Psoas muscle (tissue), 8 donors: ENCODE measurements around the gene HS1BP3. TPM values are rescaled to one million over a fixed set of nuclear protein-coding genes. Genes with fewer than 3 reads are reported as not detected.

Experiments
- ATAC-seq, 4 donors: fragments of 200-7000 bp; cut with Tn5 transposase; one replicate each; pipeline ENCODE4 v1.9.1; 2020; ENCODE audit warnings: moderate library complexity in 3 of 4, mild to moderate bottlenecking in 2 of 4
- DNase-seq, 2 donors: peaks; one replicate each; pipeline ENCODE4 v3.0.0-alpha.2; 2020
- H3K27ac ChIP-seq: fragments of 200-600 bp; one replicate; pipeline ENCODE4 v1.8.0; 2022
- H3K27me3 ChIP-seq, 3 donors: fragments of 200-600 bp in 1 of 3; one replicate each; pipeline versions ENCODE4 v1.6.1 to v1.8.0; 2013 to 2022; ENCODE audit warnings: low read length in 2 of 3, mild to moderate bottlenecking in 2 of 3, moderate library complexity in 1 of 3; ENCODE audit not compliant: insufficient read depth in 3 of 3
- H3K36me3 ChIP-seq, 2 donors: fragments of 200-600 bp in 1 of 2; one replicate each; pipeline versions ENCODE4 v1.6.1 to v1.8.0; 2013 to 2022; ENCODE audit warnings: low read depth in 1 of 2, mild to moderate bottlenecking in 1 of 2, moderate library complexity in 1 of 2; ENCODE audit not compliant: insufficient read depth in 1 of 2
- H3K4me1 ChIP-seq: fragments of 200-600 bp; one replicate; pipeline ENCODE4 v1.8.0; 2022
- H3K4me3 ChIP-seq: fragments of 200-600 bp; one replicate; pipeline ENCODE4 v1.8.0; 2022; ENCODE audit warnings: mild to moderate bottlenecking
- H3K9me3 ChIP-seq: fragments of 200-600 bp; one replicate; pipeline ENCODE4 v1.8.0; 2022
- CTCF ChIP-seq: fragments of 200-600 bp; IDR thresholded peaks from one replicate; pipeline ENCODE4 v1.8.0; 2022; ENCODE audit warnings: antibody characterized with exemption
- WGBS, 3 donors: extraction: QIAGEN DNeasy Blood & Tissue Kit; methylation state at CpG; one replicate each; pipeline versions ENCODE4 v1.1.6 to v1.1.7; 2013; 5-methylcytosine and 5-hydroxymethylcytosine counted together
- intact Hi-C, 2 donors: fragments of 100-400 bp; cut with DNase I; formaldehyde crosslinking; loops; one replicate each; pipeline versions ENCODE4 v1.11.0 to v1.14.2; 2022
- polyA plus RNA-seq, 3 donors: library from polyadenylated mRNA; stranded (reverse); fragments of 200-250 nt; gene quantifications; one replicate each; pipeline ENCODE4 v1.2.3, GENCODE V29; 2013
- total RNA-seq, 4 donors: library from RNA; stranded (reverse); fragmentation: NEBNext Ultra II Directional in 2 of 4; extraction: Animal tissue kit (Norgen Biotek cat#: 25700) in 2 of 4; gene quantifications; one replicate each; pipeline versions ENCODE4 v1.2.1 to v1.2.4, GENCODE V29; 2021 to 2023
- donor health status: healthy with polysubstance abuse.
- donor health status: DM: no; HTN: no; CAD: no; lungs with moderate emphysema.
- donor health status: Bipolar disorder and iron deficiency.
- donor health status: healthy.
- donor health status: DM: yes; HTN: yes; CAD: no.
- donor health status: DM: no; HTN: no; CAD: no.
- donor health status: DM: no; HTN: no; CAD: no.
- donor health status: DM: yes; HTN: yes; CAD: no.

The HS1BP3 gene
- total and polyA plus RNA-seq, 7 donors = 9.2 to 20.6 (median 12.1) TPM

GRCh38 chr2:20630967-20631366, 19.9 kb downstream of the HS1BP3 start:
- Histone ChIP-seq H3K9me3 (no peaks in the 10 kb centered on the region), H3K4me1 (peaks cover 29% of the 10 kb centered on the region), H3K27me3 (no peaks in the 10 kb centered on the region), H3K27ac (no peak overlapping the region), H3K4me3 (no peak overlapping the region), H3K36me3 (no peaks in the 10 kb centered on the region)
- WGBS, 3 donors = 96 to 98% (median 97%) methylated on average over 4 of the region's 4 CpGs
- no peak for TF ChIP-seq CTCF
- intact Hi-C loops = no loop called here
- ATAC-seq (no peak), DNase-seq (peak in 1 of 2 donors; percentile 23)

- ATAC-seq (no peak), DNase-seq (peak; percentile 8 to 36)
- H3K9me3 ChIP-seq = no peaks in the 10 kb centered on the region
- H3K27ac ChIP-seq = no peak overlapping the region
- TF ChIP-seq CTCF = no peak
- WGBS, 3 donors = 94 to 95% (median 94%) methylated on average over 12 of the region's 12 CpGs
- no peaks in the 10 kb centered on the region for H3K27me3 ChIP-seq
- H3K4me3 ChIP-seq = no peak overlapping the region
- intact Hi-C loops = no loop called here
- H3K4me1 ChIP-seq = peaks cover 24% of the 10 kb centered on the region
- peaks cover 0 to 3% of the 10 kb centered on the region in 2 donors for H3K36me3 ChIP-seq
Measured at GRCh38 chr2:20629581-20630171, 21.2 kb downstream of the HS1BP3 start.

GRCh38 chr2:20629181-20629580, 21.7 kb downstream of the HS1BP3 start:
- Histone ChIP-seq H3K9me3 (no peaks in the 10 kb centered on the region), H3K27ac (no peak overlapping the region), H3K4me1 (peaks cover 20% of the 10 kb centered on the region), H3K27me3 (no peaks in the 10 kb centered on the region), H3K4me3 (no peak overlapping the region), H3K36me3 (peaks cover 0 to 8% of the 10 kb centered on the region in 2 donors)
- TF ChIP-seq CTCF = no peak
- WGBS, 3 donors = 87 to 94% (median 91%) methylated on average over 6 of the region's 6 CpGs
- DNase-seq (peak in 1 of 2 donors; percentile 28), ATAC-seq (no peak)
- intact Hi-C loops = no loop called here

- Histone ChIP-seq H3K4me1 (peaks cover 23% of the 10 kb centered on the region), H3K4me3 (no peak overlapping the region), H3K9me3 (no peaks in the 10 kb centered on the region), H3K36me3 (peaks cover 0 to 21% of the 10 kb centered on the region in 2 donors), H3K27ac (no peak overlapping the region), H3K27me3 (no peaks in the 10 kb centered on the region)
- 91 to 94% (median 93%) methylated on average over 16 of the region's 16 CpGs for WGBS, 3 donors
- intact Hi-C loops = no loop called here
- ATAC-seq = no peak
- DNase-seq = peak; percentile 6 to 20
- no peak for TF ChIP-seq CTCF
Measured at GRCh38 chr2:20627712-20628380, 23.1 kb downstream of the HS1BP3 start.
